NOMO-1 treated with DMSO at 0.1 percent for 48 hours (cell line): Measurements from ENCODE around the gene HOXC10.

Source experiments
- DNase-seq: peaks from one replicate; lab custom pipeline; 2025; ENCODE audit not compliant: unreplicated experiment; lab: John Stamatoyannopoulos, UW

Gene HOXC10

DNA sequence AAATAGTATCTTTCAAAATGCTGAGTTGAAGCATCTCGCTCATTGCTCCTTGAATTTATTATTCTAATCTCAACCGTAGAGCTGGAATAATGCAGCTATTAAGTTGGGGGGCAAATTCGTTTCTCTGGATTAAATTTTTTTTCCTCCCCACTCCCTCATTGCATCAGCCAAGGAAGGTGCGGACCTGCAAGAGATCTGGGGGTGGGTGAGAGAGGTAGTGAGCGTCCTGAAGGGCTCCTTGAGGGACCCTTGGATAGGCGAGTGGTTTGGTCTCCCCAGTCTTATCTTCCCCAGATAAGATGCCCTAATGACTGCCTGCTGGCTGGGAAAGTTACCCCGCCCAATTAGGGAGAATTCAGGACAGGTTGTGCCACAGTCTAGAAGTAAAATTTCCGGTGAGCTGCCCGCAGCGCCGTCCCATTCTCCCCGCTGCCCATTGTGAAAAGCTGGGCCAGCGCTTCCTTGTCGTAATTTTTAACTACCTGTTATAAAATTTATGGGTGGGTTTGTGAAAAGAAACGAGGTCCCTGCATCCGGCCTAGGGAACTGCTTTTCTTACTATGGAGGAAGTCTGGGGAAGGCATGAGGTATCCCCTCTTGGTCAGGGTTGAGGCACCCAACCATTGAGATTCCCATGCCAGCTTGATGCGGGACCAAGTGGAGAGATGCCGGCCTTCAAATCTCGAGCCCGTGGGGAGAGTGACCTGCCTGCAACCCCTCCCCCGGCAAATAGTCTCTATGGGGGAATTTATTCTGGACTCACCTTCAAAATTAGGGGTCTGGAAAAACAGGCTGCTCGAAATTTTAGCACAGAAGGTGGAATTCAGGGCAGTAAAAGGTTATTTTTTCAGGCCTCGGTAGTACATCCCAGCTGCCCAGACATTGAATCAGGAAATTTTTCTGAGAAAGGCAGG lies 30.3 kb downstream of the HOXC10 start:
- no peak for DNase-seq

DNA sequence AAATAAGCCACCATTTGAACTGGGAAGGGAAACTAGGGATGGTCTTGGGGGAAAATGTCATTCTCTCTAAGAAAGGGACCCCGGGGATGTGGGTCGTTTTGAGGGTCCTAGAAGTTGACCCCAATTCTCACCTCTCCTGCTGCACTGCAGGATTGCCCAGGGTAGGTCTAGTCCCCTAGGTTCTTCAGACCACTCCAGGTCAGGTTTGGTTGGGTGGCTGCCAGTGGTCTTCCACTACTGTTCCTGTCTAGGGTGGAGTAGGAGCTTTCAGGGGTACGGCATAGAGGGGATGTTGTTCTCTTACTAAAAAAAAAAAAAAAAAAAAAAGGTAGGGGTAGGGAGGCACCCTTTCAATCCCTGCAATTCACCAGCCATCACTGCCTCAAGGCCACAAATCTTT lies 31.1 kb downstream of the HOXC10 start:
- no peak for DNase-seq

DNA sequence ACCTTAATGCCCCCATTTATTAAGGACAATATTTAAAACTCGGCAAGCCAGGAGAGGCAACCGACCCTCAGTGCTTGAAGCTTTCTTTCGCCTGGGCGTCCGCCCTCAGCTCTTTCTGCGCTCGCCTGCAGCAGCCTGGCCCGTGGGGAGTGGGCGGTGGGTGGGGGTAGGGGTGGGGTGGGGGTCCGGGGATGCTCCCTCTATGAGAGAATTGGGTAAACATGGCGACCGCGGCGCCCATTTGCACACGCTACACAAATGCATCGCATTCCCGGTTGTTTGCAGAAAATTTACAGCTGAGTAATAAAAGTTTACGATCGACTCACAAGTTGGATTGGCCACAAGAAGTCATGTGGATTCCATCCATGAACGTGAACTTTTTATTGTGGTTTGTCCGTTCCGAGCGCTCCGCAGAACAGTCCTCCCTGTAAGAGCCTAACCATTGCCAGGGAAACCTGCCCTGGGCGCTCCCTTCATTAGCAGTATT lies 31.6 kb downstream of the HOXC10 start:
- DNase-seq = no peak

DNA sequence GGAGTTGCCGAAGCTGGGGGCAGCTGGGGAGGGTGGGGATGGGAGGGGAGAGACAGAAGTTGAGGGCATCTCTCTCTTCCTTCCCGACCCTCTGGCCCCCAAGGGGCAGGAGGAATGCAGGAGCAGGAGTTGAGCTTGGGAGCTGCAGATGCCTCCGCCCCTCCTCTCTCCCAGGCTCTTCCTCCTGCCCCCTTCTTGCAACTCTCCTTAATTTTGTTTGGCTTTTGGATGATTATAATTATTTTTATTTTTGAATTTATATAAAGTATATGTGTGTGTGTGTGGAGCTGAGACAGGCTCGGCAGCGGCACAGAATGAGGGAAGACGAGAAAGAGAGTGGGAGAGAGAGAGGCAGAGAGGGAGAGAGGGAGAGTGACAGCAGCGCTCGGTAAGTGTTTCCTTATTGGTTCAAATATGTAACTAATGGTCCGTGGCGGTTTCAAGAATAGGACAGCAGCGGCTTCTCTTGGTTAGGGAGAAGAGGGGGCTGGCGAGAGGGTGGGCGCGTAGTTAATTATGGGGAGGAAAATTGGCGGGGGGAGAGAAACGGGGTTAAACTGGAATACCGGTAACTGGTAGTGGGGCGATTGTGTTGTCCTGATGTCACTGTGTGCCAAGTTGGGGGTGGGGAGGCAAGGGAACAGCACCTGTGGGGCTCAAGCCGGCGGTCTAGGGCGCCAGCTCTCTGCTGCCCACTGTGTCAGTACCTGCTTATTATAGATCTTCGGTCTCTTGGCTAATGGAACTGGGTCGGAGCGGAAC lies 32.3 kb downstream of the HOXC10 start:
- DNase-seq = no peak

DNA sequence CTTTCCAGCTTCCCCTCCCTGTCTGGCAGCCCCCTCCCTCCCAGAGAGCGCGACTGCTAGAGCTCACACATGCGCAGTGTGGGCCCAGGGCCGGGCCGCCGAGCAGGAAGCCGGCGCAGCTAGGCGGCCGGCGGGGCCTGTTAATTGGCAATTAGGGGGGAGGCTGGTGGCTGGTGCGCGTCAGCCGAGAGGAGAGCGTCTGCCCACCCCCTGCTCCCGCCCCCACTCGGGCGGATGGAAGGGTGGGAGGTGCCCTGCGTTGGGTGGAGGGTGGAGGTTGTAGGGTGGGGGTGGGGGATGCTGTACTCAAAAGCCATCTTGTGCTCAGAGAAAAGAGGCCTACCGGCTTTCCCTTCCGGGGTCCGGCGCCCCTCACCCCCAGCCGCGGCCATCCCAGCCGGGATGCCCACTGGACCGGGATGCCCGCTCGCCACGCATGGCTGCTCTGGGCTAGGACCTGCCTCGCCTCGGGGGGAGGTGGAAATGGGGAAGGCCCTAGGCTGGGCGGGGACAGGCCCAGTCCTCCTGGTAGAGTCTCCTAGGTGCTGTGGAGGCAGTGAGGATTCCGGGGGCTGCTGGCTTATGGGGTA lies 33.0 kb downstream of the HOXC10 start:
- DNase-seq = peak; percentile 85

DNA sequence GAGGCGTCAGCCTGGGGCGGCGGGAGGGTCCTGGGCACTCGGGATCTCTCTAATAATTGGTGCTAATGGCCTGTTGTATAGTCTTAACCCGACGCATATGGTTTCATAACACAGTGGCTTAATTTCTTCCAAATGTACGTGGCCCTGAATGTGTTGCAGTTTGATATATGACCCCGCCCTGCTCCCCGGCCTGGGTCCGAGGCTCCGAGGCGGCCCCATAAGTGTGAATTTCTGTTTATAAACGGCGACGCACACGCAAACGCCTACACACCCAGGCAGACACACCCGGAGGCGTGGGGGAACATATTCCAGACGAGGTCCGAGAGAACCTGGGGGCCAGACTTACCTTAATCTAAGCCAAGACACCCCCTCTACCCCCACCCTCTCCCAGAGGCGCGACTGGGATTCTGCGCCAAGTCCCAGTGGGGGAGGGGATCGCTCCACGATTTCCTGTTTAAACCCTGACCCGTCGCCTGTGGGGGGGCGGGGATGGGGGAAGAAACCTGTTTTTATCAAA lies 33.6 kb downstream of the HOXC10 start:
- no peak for DNase-seq

DNA sequence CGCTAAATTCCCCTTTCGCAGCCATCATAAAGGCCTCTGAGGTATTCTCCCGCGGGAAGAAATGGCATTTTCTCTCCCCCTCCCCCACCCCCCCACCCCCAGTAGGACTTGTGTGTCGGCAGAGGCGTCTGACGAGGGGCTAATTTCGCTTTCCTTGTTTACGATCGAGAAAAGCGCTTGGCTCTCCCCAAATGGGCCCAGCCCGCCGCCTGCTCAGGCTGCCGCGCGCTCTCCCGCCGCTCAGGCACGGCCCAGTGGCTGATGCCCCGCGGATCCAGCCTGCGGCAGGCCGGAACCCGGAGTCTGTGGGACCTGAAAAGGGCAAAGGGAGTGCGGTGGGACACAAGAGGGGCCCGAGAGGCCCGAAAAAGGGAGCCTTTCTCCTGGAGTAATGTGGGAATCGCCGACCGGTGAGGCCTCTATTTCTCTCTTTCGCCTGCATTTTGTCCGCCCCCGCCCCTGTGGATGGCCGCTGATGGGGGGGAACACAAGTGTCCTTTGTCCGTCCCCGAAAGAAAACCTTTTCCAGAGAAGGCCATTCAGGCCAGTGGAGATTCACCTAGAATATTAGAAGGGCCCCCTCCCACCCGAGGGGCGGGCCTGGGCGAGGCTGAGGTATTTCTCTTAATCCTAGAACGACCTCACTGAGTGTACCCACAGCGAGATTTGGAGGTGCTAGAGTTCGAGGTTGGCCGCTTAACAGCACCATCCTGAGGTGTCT lies 34.3 kb downstream of the HOXC10 start:
- DNase-seq = no peak

DNA sequence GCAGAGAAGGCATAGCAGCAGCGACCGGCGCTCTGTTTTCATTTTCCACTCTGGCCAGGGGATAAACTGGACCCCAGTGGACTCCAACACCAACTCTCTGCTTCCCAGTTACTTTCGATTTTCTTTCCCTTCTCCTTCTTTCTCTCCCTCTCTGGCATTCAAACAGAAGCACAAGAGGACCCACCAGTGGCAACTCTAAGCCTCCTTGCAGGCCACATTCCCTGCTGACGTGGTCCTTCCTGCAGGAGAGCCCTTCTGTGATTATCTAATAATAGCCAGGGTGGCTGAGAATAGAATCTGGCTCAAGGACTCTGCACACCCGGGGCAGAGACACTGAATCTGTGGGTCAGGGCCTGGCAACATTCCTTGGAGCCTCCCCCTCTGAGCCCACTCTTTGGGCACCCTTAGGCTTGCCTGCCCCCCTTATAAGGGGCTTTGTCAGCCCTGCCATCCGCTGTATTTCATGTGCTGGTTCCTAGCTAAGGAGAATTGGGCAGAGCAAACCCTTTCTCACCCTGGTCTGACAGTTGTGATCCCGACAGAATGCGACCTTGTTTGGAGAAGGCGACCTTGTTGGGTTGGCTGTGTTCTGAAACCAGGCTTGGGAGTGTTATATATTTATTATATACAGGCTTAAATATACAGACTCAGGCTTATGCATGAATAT lies 35.1 kb downstream of the HOXC10 start:
- DNase-seq = no peak

DNA sequence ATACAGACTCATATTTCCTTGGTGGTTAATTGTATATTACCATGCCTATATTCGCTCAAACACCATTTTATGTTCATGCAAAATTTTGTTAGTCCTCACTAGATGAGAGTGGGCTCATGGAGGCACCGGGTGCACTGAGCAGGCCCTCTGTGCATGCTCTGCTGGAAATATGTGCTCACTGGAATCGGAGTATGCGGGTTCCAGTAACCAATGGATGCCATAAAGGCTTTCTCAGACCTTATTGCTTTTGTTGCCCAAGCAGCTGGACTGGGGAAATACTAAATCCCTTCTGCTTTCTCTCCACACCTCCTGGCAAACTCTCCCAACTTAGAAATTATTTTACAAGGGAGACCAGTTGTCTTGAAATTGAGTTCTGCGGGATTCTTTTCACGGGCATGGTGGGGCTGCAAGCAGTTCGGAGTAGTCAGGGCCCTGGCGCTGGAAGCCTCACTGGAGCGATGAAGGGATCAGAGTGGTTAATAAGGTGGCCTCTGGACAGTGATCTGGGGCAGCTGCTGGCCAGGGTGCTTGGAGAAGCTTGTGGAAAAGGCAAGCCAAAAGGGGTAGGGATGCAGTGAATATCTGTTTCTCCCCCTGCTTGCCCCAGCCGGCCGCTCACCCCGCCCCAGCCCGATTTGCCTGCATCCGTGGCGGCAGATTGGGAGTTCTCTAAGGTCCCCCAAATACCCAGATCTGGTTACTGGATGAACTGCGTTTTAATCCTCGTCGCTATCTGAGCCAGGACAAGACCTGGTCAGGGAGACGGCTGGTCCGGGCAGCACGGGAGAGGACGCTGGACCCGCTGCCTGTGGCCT lies 35.9 kb downstream of the HOXC10 start:
- no peak for DNase-seq

DNA sequence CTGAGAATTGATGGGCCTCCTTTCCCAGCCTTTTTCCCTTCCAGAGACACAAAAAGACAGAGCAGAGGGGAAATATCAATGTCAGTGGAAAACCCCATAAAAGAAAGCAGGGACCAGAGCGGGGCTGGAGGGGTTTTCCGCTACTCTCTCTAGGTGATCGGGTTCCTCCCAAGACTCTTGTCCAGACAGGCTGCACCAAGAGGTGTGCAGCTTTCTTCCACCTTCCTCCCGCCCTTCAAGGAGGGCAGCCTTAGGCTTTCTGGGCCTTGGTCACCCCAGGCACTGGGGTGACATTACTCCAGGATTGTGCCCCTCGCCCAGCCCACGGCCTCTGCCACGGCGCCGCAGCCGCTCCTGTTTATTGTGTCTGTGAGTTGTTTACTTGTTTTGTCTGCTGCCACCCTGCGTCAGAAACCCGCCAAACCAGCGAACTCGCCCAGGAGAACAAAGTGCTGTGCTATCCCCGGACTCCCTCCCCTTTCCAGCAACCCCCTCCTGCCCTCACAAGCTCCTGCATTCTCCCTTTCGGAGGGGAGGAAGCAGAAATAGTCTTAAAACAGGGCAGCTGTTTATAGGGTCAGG lies 36.6 kb downstream of the HOXC10 start:
- DNase-seq = no peak

DNA sequence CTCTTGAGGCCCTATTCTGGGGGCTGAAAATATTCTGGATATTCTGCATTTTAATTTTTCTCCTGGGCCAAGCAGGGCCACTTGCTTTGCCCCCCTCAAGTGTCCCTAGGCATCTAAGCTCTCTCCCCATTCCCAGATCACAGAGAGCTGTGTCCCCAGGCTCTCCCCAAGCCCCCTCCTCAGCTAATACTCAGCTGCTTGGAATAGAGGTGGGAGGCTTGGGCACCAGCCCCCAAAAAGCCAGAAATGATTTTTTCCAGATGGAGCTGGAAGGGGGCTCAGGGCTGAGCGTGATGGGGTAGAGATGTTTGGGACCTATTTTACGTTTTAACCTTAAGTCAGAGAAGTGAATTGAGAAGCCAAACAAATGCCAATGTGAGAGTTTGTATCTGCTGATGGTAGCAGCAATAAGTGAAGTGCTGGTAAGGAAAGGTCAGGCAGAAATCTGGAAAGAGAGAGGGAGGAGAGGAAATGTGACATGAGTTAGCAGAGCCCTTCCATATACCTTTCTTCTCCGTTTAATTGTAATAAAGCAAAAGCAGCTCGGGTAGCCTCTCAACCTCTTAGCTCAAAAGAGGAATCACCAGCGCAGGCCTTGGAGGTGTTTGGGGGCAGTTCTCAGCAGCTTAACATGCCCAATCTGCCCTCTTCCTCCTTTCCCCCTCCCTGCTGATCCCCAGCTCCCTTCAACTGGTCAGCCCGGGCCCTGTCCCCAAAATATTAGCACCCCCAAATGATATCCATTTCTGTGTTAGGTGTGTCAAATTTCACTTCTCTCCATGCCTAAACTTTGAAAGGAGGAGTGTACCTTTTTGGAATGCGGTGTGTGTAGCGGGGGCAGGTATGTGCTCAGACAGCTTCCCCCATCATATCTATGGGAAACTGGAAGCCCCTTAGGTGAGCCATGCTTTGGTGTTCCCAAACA lies 38.3 kb downstream of the HOXC10 start:
- no peak for DNase-seq

DNA sequence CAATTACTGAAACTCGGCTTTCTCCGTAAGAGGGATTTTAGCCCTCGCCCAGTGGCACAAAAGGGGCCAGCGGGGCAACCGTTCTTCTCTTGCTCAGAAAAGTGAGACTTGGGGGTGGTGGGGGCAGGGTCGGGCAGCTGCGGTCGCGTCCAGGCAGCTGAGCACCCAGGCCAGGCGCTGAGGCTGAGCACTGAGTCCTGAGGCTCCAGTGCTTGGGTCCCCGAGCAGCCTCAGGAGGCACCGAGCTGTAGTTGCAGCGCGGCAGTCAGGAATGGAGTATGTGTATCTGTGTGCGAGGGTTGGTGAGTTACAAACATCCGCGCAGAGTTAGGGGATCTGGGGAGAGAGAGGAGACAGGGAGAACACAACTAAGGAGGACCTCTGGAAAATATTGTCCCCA lies 39.2 kb downstream of the HOXC10 start:
- no peak for DNase-seq

DNA sequence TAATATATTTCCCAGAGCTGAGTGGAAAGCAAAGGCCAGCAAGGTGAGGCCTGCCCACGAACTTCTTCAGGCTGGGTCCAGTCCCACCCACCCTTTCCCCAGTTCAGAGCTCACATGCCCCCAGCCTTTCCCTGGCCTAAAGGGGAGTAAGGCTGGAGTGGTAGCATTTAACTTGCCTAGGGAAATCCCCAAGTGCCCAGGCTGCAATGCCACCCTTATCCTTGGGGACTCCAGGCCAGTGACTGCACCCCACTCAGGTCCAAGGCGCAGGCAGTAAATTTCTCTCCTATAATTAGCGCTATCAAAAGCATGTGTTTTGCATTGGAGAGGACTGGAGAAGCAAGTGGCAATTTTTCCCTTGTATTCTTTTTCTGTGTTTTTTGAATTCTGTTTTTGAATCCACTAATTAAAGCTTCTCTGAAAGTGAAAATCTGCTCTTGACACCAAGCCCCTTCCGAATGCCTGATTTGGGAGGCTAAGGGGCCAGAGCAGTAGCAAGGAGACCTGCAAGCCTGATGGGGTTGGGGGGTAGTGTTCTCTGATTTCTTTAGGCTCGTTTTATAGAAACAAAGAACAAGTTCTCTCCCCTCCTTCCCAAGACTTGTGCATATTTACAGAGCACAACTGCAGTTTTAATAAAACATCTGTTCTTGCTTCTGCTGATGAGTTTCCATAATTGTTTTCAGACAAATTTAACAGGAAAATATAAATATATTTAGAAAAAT lies 39.8 kb downstream of the HOXC10 start:
- no peak for DNase-seq

DNA sequence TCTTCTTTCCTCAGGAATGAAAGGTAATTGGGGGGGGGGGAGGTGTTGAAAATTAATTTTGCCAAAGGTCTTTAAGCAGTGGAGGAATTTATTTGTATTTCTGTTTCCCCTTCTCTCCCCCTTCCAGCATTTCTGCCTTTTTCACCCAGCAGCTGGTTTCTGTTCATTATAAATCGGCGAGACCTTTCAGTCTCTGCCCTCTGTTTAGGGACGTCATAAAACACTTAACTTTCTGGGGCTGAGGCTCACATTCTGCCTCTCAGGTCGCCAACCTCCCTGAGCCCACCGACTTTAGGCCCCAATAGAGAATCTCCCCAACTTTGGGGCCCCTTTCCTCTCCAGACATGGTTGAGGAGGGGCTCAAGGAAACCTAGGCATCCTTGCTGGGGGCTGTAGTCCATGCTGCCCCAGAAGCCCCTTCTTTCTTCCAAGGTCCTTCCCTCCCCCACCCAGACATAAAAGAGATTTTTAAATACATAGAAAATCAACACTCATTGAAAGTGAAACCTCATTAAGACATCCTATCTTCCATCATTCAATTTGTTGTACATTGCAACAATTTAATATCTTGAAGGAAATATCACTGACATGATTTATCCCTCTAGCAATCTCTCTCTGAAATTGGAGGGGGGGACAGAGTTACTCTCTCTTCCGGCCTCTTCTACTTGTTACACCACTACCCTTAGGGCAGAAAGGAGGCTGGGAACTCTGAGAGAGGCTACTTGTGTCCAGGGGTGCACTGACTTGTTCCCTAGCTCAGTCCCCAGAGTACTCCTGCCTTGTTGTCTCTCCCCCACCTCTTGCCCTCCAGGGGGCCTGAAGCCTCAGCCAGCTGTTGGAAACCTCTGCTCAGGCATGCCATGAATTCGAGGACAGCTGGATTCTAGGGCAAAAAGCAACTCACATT lies 40.8 kb downstream of the HOXC10 start:
- DNase-seq = no peak

DNA sequence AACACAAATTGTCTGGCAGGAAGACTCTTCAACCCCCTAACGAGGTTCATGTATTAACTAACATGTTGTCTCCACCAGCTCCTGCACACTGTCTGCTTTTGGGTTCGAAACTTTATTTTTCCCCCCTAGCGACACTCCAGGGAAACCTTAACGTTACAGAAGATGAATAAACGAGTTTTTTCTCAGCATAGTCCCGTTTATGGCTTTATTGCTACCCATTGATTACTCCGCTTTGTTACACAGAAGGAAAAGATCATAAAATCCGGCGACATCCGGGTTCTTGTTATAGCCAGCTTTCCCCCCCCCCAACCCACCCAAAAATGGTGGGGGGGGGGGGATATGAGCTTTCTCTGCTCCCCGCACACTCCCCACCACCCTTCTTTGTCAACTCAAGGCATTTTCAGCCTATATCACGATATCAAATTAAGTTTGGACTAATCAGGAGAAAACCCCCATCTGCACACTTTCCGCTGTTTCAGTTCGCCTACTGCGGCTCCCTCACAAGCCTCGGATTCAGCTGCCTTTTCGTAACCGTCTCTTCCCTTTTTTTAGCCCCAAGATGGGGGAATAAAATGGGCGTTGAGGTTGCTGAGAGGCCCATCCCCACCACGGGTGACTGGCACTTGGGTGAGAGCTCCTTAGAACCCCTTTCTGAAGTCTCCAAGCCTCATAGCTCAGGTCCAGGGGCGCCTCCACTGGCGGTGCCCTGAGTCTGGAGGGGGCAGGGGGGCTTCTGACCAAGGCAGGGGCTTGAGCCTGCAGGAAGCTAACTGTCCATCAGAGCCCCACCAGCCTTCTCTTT lies 41.9 kb downstream of the HOXC10 start:
- DNase-seq = peak; percentile 46

DNA sequence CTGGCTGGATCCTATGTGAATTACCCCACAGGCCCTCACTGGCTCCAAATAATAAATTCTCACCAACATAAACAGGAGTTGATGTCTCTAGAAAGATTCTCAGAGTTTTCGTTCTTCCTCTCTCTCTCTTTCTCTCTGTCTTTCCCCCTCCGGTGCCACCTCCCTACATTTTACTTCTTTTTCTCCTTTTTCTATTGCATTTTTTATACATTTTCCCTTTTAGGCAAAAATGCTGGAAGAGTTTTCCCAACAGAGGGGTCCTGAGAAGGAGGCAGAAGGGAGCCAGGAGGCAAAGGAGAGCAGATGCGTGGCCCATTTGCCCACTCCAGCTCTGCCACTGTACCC lies 42.5 kb downstream of the HOXC10 start:
- no peak for DNase-seq
